Aorta (tissue), 5 donors: ENCODE measurements around the gene PTCD1. TPM values are rescaled to one million over a fixed set of nuclear protein-coding genes. Genes with fewer than 3 reads are reported as not detected.

ENCODE experiments used
- ATAC-seq: fragments of 200-7000 bp; cut with Tn5 transposase; one replicate; pipeline ENCODE4 v1.9.1; 2022; ENCODE audit warnings: moderate library complexity; ENCODE audit not compliant: low FRiP score
- DNase-seq, 2 donors: peaks; one replicate each; pipeline ENCODE4 v3.0.0-alpha.2; 2020
- H3K27ac ChIP-seq, 2 donors: one replicate each; pipeline ENCODE4 v1.5.1; 2013; ENCODE audit warnings: low read length in 2 of 2, mild to moderate bottlenecking in 2 of 2, moderate library complexity in 2 of 2, control low read depth in 1 of 2, inconsistent platforms in 1 of 2, low read depth in 1 of 2
- H3K27me3 ChIP-seq, 2 donors: one replicate each; pipeline ENCODE4 v1.6.1; 2013; ENCODE audit warnings: control low read depth in 1 of 2, low read length in 1 of 2, mild to moderate bottlenecking in 1 of 2, moderate library complexity in 1 of 2; ENCODE audit not compliant: insufficient read depth in 2 of 2, control insufficient read depth in 1 of 2
- H3K36me3 ChIP-seq, 2 donors: one replicate each; pipeline ENCODE4 v1.6.1; 2013; ENCODE audit warnings: control low read depth in 1 of 2, low read length in 1 of 2, mild to moderate bottlenecking in 1 of 2; ENCODE audit not compliant: insufficient read depth in 2 of 2, control insufficient read depth in 1 of 2
- H3K4me1 ChIP-seq, 2 donors: one replicate each; pipeline ENCODE4 v1.6.1; 2013; ENCODE audit warnings: low read length in 2 of 2, control low read depth in 1 of 2, mild to moderate bottlenecking in 1 of 2, moderate library complexity in 1 of 2; ENCODE audit not compliant: insufficient read depth in 2 of 2, control insufficient read depth in 1 of 2
- H3K4me3 ChIP-seq, 2 donors: one replicate each; pipeline ENCODE4 v1.5.1; 2013; ENCODE audit warnings: low read length in 2 of 2, control low read depth in 1 of 2, mild to moderate bottlenecking in 1 of 2
- H3K9me3 ChIP-seq: one replicate; pipeline ENCODE4 v1.6.1; 2013; ENCODE audit warnings: mild to moderate bottlenecking, low read length; ENCODE audit not compliant: control insufficient read depth
- WGBS, 2 donors: extraction: QIAGEN DNeasy Blood & Tissue Kit; methylation state at CpG; one replicate each; pipeline ENCODE4 v1.1.7; 2013; 5-methylcytosine and 5-hydroxymethylcytosine counted together
- intact Hi-C, 2 donors: fragments of 100-400 bp; cut with DNase I; formaldehyde crosslinking; loops; one replicate each; pipeline versions ENCODE4 v1.14.2 to v1.15.0; 2022
- polyA plus RNA-seq, 2 donors: library from polyadenylated mRNA; stranded (reverse); fragments of 200-250 nt; gene quantifications; one replicate each; pipeline ENCODE4 v1.2.3, GENCODE V29; 2013
- total RNA-seq, 2 donors: library from RNA; stranded (reverse); fragmentation: NEBNext Ultra II Directional; extraction: Animal tissue kit (Norgen Biotek cat#: 25700); gene quantifications; one replicate each; pipeline ENCODE4 v1.2.1, GENCODE V29; 2021
- donor health status: healthy with polysubstance abuse.
- donor health status: Bipolar disorder and iron deficiency.
- donor health status: DM: no; HTN: no; CAD: no.
- donor health status: DM: no; HTN: no; CAD: no.
- donor health status: DM: yes; HTN: yes; CAD: no.

The PTCD1 gene
- total and polyA plus RNA-seq, 4 donors = 0.63 to 6.0 (median 5.5) TPM

GRCh38 chr7:99399597-99399996, 39.0 kb downstream of the PTCD1 start:
- Histone ChIP-seq H3K27me3 (no peaks in the 10 kb centered on the region), H3K4me3 (no peak overlapping the region), H3K36me3 (peaks cover 7 to 12% of the 10 kb centered on the region in 2 donors), H3K9me3 (no peaks in the 10 kb centered on the region), H3K4me1 (no peaks in the 10 kb centered on the region), H3K27ac (no peak overlapping the region)
- 69 to 79% methylated on average over 6 of the region's 6 CpGs for WGBS, 2 donors
- intact Hi-C loops = no loop called here
- ATAC-seq (no peak), DNase-seq (no peak)

- H3K36me3 ChIP-seq = peaks cover 3 to 10% of the 10 kb centered on the region in 2 donors
- 65 to 68% methylated on average over 5 of the region's 5 CpGs for WGBS, 2 donors
- intact Hi-C loops = no loop called here
- H3K4me1 ChIP-seq = no peaks in the 10 kb centered on the region
- H3K27ac ChIP-seq = no peak overlapping the region
- DNase-seq (no peak), ATAC-seq (no peak)
- no peaks in the 10 kb centered on the region for H3K27me3 ChIP-seq
- H3K4me3 ChIP-seq = no peak overlapping the region
- no peaks in the 10 kb centered on the region for H3K9me3 ChIP-seq
Observed at GRCh38 chr7:99398891-99399445, 39.6 kb downstream of the PTCD1 start.

- intact Hi-C loops = no loop called here
- Histone ChIP-seq H3K4me1 (no peaks in the 10 kb centered on the region), H3K27ac (no peak overlapping the region), H3K27me3 (no peaks in the 10 kb centered on the region), H3K36me3 (peaks cover 3 to 10% of the 10 kb centered on the region in 2 donors), H3K4me3 (no peak overlapping the region), H3K9me3 (no peaks in the 10 kb centered on the region)
- DNase-seq (no peak), ATAC-seq (no peak)
- 85% methylated on average over 18 of the region's 18 CpGs for WGBS, 2 donors
Observed at GRCh38 chr7:99397297-99397983, 41.2 kb downstream of the PTCD1 start.

- intact Hi-C loops = no loop called here
- Histone ChIP-seq H3K27me3 (no peaks in the 10 kb centered on the region), H3K27ac (no peak overlapping the region), H3K9me3 (no peaks in the 10 kb centered on the region), H3K4me3 (no peak overlapping the region), H3K4me1 (no peaks in the 10 kb centered on the region), H3K36me3 (peaks cover 3 to 10% of the 10 kb centered on the region in 2 donors)
- DNase-seq = no peak
- no peak for ATAC-seq
- WGBS, 2 donors = 74 to 76% methylated on average over 20 to 21 of the region's 21 CpGs
Observed at GRCh38 chr7:99396418-99397296, 41.9 kb downstream of the PTCD1 start.

DNA sequence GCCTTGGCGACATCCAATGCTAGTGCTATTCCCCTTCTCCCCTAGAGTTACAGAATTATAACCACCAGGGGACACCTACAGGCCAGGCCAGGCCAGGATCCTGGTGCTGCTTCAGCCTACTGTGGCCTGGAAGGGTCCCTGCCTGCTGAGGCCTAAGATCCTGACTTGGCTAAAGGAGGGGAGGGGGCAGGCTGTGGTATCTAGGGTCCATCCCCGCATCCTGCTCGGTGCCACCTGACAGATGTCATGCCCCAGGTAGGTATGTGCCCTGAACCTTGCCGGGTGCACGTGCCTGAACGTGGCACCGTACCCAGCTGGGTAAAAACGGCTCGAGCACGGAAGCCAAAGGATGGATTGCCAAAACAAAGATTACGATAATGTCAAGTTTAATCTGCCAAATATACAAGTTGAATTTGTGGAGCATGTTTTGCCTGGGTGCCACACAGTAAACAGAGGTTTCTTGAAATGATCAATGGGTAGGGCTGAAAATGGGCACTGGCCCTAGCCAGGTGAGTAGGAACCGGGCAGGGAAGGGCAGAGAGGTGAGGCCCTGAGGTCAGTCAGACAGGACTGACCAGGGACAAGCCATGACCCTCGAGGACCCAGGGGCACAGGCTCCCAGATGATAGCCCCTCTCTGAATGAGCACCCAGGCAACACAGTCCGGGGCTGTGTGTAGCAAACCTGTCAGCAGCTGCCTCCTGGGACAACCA, 42.8 kb downstream of the PTCD1 start:
- no peaks in the 10 kb centered on the region for H3K4me1 ChIP-seq
- intact Hi-C loops = no loop called here

GRCh38 chr7:99394188-99394502, 44.5 kb downstream of the PTCD1 start:
- Histone ChIP-seq H3K27me3 (no peaks in the 10 kb centered on the region), H3K9me3 (no peaks in the 10 kb centered on the region), H3K27ac (no peak overlapping the region), H3K4me1 (no peaks in the 10 kb centered on the region), H3K4me3 (no peak overlapping the region), H3K36me3 (peaks cover 0 to 7% of the 10 kb centered on the region in 2 donors)
- WGBS, 2 donors = 83 to 88% methylated on average over 4 of the region's 4 CpGs
- no peak for DNase-seq
- intact Hi-C loops = no loop called here
- no peak for ATAC-seq

More for the DNA sequence above, 42.8 kb downstream of the PTCD1 start:
- no peaks in the 10 kb centered on the region for H3K9me3 ChIP-seq
- ATAC-seq (no peak), DNase-seq (no peak)
- no peak overlapping the region for H3K27ac ChIP-seq
- WGBS, 2 donors = 40% methylated on average over 14 of the region's 14 CpGs
- no peaks in the 10 kb centered on the region for H3K27me3 ChIP-seq
- no peak overlapping the region for H3K4me3 ChIP-seq
- H3K36me3 ChIP-seq = peaks cover 3 to 11% of the 10 kb centered on the region in 2 donors

DNA sequence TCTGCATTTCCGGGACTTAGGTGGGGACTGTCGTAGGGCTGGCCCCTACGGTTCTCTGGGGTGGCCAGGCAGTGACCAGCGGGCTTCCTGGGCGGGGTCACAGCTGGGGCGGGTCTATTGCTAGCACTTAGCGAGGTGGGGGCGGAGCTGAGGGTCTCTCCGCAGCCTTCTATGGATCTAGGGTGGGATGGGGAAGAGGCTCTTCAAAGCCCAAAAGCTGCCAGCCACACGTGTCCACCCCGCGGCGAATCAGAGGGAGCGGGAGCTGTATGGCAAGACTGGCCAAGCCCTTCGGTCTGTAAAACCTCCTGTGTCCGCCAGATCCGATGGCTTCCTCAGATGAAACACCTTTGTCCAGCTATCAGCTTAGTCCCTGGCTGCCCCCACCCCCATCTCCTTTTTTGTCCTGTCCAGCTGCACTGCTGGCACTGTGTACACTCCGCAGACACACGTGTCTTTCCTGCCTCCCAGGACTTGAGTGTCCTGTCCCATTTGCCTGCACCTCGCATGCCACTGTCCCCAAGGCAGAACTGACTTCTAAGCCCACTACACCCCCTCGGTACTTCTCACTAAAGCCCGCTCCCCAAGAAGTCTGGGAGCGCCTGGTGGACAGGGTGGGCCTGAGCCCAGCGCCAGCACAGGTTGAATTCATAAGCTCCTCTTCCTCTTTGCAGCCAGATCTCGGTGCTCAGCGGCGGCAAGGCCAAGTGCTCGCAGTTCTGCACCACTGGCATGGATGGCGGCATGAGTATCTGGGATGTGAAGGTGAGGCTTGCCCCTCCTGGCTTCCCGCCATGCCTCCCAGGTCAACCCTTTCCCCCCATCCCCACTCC, 45.0 kb downstream of the PTCD1 start:
- DNase-seq (peak in 1 of 2 donors; percentile 88), ATAC-seq (peak; percentile 74)
- no peak overlapping the region for H3K27ac ChIP-seq
- intact Hi-C loops = no loop called here
- no peaks in the 10 kb centered on the region for H3K9me3 ChIP-seq
- H3K27me3 ChIP-seq = no peaks in the 10 kb centered on the region
- H3K4me1 ChIP-seq = no peaks in the 10 kb centered on the region
- peaks cover 0 to 7% of the 10 kb centered on the region in 2 donors for H3K36me3 ChIP-seq
- 37% methylated on average over 30 of the region's 30 CpGs for WGBS, 2 donors
- H3K4me3 ChIP-seq = peak overlapping the region; percentile 21 to 24
